Retina (tissue), 1 donor: ENCODE data around the gene FSD1.
"Not testable (repeated sequence)": the region's sequence is repeated elsewhere in the genome, so short reads cannot be mapped to it uniquely, and the experiment has no call there.

Experiments
- DNase-seq: peaks from one replicate; pipeline ENCODE4 v3.0.0-alpha.2; 2016

The FSD1 gene

DNA sequence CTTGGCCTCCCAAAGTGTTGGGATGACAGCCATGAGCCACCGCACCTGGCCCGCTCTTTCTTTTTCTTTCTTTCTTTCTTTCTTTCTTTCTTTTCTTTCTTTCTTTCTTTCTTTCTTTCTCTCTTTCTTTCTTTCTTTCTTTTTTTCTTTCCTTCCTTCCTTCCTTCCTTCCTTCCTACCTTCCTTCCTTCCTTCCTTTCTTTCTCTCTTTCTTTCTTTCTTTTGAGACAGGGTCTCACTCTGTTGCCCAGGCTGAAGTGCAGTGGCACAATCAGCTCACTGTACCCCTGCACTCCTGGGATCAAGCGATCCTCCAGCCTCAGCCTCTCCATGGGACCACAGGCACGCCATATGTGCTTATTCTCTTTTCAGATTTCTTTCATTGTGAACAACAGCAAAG lies 18.3 kb upstream of the FSD1 start:
- DNase-seq: not testable (repeated sequence)

DNA sequence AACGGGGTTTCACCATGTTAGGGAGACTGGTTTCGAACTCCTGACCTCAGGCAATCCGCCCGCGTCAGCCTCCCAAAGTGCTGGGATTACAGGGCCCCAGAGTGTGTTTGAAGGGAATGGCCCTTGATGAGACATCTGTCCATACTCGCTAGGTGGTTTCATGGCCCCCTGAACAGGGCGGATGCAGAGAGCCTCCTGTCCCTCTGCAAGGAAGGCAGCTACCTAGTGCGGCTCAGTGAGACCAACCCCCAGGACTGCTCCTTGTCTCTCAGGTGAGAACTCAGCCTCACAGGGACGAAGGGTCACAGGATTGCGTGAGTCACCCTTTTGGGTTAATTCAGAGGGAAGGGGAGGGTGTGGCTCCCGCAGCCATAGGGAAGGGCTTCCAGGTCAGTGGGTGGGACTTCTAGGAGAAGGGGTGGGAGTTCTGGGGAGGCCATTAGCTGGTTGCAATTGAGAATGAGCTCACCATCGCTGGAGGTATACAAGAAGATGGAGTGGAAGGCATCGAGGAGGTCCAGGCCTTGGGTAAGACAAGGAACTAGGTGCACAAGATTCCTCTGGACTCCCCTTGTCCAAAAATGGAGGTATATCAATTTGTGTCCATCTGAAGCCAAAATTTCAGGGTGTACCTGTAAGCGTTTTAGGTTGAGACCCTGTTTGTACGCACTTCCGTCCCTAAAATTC lies 16.2 kb upstream of the FSD1 start:
- no peak for DNase-seq

DNA sequence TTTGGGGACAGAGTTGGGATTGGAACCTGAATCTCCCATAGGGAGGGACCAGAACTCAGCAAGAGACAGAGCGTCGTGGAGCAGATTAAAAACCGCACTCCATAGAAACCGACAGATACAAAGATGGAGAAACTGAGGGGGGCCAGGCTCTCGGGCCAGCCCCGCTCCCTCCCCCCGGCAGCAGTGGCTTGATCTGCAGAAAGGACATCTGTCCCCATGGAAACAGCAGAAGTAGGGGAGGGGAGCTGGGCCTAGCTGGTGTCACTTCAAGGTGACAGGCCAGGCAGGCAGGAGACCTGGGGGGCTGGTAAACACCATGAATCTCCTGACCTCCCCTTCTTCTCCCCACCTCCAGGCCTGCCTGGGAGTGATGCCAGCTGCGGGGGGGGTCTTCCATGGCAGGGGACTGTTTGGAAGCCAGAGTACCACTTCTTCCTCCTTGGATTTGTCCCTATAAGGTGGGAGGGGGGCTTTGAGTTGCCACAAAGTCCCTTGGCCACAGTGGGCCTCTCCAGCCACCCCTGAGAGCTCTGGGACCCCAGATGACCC lies 13.1 kb upstream of the FSD1 start:
- DNase-seq: no peak

DNA sequence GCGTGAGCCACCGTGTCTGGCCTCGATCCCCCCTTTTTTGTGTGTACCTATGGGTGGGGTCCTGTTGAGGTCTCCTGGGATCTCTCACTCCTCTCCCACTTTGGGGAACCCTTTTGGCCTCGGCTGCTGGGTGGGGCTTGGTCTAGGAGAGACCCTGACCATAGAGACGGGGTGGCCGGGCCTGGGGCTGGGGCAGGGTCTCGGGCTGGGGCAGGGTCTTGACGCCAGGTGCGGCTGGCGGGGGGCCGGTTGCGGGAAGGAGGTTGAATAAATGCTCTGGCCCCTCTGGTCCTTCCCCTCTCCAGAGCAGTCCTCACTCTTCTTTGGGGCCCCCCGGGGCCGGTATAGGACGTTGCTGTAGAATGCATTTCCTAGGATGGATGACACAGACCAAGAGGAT lies 11.9 kb upstream of the FSD1 start:
- no peak for DNase-seq

DNA sequence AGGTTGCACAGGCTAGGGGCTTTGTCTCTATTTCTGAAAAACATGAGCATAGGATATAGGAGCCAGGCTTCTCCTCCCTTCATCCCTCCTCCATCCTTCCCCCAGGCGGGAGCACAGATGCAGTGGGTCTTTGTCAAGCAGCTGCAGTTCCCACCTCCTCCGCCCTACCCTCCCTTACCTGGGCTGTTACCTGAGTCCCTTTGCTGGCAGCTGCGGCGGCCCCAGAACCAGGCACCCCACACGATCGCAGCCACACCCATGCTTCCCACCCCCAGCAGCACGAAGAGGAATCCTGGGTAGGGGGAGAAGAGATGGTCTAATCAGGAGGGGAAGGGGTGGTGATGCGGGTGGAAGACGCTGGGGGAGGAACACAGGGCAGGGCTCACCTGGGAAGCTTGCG lies 10.0 kb upstream of the FSD1 start:
- no peak for DNase-seq

DNA sequence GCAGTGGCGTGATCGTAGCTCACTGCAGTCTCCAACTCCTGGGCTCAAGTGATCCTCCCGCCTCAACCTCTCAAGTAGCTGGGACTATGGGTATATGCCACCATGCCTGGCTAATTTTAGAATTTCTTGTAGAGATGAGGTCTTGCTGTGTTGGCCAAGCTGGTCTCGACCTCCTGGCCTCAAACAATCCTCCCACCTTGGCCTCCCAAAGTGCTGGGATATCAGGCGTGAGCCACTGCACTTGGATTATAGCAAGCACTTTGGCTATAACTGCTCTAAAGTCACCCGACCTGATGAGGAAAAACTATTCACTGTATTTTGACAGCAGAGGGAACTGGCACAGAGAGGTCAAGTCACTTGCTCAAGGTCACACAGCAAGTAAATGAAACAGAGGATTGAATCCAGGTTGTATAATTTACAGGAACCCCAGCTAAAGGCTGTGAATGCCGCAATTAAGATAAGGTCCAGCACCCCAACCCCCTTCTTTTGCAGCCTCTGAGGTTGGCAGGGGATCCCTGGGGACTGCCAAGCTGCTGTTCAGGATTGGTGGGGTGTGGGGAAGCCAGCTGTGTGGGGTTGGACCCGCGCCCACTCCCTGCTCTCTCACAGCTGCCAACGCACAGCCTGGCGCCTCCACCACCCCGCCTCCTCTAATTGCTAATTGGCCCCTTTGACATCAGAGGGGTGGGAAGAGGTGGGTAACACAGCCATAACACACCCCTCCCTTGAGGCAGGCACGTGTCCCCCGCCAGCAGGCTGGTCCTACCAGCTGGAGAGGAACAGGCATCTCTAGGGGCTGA lies 8.2 kb upstream of the FSD1 start:
- DNase-seq: peak; percentile 32

DNA sequence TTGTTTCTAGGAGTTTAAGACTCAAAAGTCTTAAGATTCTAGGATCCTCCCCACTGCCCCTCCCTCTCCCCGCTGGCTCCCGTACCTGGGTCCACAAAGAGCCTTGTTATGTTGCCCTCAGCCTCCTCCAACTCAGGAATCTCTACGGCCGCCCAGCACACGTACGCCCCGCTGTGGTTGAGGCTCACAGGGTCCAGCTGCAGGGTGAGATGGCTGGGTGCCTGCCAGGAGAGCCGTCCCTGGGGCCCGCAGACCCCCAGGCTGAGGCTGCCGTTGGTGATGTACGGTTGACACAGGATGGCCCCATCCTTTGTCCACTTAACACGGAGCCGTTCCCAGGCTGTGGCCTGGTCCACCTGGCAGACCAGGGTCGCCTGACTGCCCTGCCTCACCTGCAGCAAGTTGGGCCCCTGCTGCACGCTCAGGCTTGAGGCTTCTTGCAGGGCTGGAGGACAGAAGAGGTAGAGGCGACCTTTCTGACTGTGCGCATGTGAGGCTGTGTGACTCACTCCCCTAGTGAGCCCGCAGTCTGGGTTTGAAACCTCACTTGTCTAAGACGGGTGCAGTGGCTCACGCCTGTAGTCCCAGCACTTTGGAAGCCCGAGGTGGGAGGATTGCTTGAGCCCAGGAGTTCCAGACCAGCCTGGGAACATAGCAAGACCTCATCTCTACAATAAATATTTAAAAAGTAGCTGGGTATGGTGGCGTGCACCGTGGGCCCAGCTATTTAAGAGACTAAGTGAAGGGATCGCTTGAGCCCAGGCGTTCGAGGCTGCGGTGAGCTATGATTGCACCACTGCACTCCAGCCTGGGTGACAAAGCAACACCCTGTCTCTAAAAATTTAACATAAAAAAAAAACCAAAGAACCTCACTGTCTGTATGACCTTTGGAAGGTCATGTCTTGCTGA lies 6.2 kb upstream of the FSD1 start:
- no peak for DNase-seq

DNA sequence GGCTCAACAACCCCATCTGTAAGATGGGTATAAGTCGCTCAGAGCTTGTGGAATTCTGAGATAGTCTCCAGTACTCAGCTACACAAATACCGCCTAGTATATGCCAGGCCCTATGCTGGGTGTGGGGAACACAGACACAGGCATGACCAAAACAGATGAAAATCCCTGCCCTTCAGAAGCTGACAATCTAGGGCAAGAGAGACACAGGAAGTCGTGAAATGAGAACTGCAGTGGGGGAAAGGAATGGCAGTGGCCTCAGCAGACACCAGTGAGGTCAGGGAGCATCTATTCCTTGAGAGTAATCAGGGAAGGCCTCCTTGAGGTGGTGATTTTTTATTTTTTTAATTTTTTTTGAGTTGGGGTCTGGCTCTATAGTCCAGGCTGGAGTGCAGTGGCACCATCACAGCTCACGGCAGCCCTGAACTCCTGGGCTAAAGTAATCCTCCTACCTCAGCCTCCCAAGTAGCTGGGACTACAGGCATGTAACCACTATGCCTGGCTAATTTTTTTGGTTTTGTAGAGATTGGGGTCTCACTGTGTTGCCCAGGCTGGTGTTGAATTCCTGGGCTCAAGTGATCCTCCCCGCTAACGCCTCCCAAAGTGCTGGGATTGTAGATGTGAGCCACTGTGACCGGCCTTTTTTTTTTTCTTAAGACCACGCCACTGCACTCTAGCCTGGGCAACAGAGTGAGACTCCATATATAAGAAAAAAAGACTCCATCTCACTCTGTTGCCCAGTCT lies 5.4 kb upstream of the FSD1 start:
- DNase-seq: no peak

DNA sequence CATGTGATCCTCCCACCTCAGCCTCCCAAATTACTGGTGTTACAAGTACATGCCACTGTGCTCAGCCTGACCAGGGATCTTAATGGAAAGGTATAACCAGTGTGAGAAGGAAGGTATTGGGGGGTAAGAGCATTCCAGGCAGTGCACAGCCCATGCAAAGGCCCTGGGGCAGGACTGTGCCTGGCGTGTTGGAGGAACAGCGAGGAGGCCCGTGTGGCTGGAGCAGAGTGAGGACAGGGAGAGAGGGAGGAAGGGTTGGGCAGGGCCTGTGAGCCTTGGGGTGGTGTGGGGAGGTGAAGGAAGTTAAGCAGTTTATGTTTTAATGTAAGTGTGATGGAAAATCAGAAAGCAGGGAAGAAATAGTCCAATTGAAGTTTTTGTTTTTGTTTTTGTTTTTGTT lies 3.8 kb upstream of the FSD1 start:
- DNase-seq: no peak

DNA sequence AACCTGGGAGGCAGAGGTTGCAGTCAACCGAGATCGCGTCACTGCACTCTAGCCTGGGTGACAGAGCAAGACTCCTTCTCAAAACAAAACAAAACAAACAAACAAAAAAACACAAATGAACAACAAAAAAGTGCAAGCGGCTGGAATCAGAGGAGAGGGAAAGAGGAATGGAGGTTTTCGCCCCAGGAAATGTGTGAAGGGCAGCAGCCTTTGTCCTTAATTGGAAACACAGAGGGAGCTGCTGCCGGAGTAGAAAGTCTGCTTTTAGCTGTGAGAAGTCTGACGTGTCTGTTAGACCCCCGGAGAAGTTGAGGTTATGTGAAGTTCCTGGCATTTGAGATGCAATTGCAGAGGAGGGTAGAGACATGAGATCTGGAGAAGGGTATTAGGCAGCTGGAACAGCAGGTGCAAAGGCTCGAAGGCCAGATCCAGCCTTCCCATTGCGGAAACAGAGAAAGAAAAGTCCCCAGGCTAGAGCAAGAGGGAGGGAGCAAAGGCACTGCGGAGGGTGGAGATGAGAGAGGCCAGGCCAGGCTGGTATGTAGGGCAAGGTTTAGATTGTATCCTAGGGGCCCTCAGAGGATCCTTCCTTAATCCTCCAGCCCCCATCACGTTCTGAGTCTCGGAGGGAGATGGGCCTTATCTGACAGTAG lies 2.7 kb upstream of the FSD1 start:
- DNase-seq: no peak

DNA sequence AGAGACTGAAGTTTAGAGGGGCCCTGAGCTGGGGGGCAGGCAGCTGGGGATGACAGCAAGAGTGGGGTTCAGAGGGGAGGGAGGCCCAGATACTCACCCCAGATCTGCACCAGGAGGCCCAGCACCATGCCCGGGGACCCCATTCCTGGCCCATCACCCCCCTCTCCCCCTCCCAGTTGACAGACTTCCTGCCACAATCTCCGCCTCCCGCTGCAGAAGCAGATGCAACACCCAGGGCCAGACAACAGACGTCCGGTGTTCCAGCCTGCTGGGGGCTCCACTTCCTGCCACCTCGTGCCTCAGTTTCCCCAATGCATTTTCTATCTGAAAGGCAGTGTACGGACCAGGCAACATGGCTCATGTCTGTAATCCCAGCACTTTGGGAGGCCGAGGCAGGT lies 2.2 kb upstream of the FSD1 start, which contains the start of gene TMIGD2:
TSS of gene TMIGD2 (minus strand) at position 147 of the 398 bp plus-strand sequence. CDS start at position 143, 4 bp downstream.
- no peak for DNase-seq

DNA sequence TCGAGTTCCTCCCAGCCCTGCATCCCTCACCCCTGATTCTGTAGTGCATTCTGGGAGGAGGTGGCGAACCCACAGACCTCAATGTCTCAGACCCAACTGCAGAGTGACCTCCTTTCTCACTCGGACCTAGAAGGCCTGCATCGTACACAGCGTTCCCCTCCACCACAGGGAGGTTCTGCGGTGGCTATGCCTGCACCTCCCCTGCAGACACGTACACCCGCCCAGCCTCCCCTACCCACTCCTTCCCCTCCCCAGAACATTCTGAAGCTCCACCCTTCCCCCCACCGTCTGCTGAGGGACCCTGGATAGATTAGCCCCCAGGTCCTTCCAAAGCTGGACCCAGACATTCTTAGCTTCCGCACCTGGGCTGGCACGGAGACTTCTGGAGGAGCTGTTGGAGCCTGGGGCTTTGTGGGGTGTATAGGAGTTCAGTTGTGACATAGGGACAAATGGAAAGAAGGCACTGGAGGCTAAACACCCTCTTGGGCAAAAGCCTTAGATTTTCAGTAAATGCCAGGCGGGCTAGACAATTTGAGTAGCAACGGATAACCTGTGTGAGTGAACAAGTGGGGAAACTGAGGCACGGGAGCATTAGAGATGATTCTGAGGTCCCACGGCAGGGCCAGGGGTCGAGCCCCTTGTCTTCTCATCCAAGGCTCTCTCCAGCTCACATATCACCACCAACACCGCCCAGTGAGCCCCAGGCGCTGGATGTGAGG lies 420 bp upstream of the FSD1 start:
- DNase-seq: no peak

DNA sequence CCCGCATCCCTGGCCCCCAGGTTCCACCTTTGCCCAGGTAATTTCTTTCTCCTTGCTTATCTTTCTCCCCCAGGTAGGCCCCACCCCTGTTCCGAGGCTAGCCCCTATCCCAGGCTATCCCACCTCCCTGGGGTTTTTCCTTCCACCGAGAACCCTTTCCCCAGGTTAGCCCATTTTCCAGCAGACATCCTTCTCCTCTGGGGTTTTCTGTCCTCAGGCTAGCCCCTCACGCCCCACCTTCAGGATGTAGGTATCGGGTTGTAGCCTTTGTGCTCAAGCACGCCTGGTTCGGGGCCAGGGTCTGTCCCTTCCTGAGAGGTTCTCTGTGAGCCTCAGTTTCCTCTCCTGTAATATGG lies 837 bp downstream of the FSD1 start:
- no peak for DNase-seq

DNA sequence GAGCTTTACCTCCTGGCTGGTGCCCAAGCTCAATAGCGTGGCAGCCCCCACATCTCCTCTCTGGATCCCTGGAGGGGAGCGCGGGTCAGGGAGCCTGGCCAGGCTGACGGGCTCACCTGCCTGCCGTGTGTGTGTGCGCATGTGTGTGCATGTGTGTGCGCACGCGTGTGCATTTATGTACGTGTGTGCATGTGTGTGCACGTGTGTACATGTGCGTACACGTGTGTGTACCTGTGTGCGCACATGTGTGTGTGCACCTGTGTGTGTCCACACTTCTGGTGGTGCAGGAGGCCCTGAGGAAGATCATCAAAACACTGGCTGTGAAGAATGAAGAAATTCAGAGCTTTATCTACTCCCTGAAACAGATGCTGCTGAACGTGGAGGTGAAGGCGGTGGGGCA lies 1.3 kb downstream of the FSD1 start:
- no peak for DNase-seq

DNA sequence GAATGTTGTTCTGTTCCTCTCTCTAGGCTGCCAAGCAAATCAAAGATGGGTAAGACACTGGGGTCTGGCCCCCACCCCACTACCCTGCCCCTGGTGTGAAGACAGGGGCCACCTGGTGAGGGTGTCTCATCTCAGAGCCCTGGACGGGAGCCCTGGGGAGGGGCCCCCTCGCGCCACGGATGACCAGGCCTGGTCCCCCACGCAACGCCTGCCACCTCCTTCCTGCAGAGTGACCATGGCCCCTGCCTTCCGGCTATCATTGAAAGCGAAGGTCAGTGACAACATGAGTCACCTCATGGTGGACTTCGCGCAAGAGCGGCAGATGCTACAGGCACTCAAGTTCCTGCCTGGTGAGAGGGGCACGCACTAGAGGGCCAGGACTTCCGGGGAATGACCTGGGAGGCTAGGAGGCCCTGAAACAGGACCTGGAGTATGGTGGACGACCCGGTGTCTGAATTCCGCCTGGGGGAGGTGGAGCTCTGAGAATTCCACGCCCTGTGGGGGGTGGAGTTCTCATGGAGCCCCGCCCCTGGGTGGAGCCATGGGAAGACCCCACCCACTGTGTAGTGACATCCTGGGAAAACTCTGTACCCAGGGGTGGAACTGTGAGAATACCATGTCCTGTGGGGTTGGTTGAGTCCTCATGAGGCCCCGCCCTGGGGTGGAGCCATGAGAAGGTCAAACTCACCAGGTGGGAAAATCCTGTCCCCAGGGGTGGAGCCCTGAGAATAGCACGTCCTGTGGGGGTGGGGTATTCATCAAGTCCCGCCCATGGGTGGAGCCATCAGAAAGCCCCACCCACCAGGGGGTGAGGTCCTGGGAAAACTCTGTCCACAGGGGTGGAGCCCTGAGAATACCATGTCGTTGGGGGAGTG lies 6.1 kb downstream of the FSD1 start:
- no peak for DNase-seq

DNA sequence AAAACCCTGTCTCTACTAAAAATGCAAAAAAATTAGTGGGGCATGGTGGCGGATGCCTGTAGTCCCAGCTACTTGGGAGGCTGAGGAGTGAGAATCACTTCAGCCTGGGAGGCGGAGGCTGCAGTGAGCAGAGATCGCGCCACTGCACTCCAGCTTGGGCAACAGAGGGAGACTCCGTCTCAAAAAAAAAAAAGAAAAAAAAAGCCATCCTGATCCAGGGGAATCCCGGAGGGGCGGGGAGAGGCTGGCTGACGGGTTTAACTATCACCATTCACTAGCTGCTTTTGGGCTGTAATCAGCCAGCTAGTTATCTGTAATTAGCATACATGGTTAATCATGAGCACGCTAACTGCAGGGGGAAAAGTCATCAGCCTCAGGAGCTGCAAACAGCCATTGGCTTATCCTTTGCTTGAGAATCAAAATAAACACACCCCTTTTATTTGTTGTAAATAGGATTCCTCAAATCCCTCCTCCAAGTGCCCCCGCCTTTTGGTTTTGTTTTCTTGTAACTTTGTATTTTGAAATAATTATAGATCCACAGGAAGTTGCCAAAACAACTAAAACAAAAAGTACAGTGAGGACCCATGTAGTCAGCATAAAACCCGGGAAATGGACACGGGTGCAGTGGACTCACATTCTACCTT lies 9.6 kb downstream of the FSD1 start:
- DNase-seq: no peak

DNA sequence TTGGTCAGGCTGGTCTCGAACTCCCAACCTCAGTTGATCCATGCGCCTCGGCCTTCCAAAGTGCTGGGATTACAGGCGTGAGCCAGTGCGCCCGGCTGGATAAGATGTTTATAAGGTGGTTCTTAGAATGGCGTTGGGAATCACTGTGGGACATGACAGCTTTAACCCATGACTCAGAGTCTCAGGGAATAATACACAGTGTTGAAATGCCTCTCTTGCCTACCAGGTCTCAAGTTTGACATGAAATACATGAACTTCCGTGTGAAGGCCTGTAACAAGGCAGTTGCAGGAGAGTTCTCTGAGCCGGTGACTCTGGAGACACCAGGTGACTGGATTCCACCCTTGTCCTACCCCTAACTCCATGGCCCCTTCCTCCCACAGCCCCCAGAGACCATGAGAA lies 12.6 kb downstream of the FSD1 start:
- DNase-seq: no peak

DNA sequence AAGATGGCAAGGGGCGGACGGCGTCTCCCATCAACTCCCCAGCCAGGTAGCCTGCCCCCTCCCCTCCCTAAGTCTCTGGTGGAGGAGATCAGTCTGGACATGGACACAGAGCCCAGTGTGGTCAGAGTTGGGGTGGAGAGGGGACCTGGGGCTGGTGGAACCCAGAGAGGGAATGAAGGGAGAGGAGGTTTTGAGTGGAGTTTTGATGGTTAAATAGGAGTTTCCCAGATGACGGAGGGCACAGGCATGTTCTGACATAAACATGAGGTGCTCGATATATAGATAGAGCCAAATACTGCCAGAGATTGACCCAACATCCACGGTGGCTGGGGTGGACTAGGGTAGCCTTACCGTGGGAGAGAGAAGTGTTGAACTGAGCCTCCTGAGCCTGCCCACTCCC lies 14.1 kb downstream of the FSD1 start:
- no peak for DNase-seq

DNA sequence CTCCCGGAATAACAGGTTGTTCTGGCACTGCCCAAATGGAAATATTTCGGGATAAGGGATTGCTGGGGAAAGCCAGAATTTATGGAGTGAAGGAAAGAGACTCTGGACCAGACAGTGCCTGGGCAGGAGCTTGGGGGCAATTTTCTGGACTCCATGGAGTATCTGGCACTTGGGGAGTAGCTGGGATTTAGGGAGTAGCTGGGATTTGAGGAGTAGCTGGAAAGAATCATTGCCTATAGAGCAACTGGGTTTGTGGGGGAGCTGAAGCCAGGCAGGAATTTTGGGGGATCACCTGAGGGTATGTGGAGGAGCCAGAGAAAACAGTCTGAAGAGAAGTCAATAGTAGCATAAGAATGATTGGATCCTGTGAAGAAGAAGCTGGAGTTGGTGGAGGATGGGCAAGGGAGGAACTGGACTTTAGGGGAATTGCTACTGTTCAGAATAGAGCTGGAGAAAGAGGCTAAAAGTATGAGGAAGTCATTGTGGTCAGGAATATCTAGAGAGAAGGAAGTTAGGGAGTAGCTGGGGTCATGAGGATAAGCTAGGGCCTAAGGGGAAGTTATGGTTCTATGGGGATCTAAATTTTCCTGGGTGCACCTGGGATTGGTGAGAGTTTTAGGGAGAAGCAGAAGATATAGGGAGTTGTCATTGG lies 14.8 kb downstream of the FSD1 start:
- no peak for DNase-seq
